SK-N-SH (cell line): ENCODE results near the gene SYNM. TPM values are rescaled to one million over a fixed set of nuclear protein-coding genes. Genes with fewer than 3 reads are reported as not detected.

Source experiments
- CTCF ChIA-PET: fragments of 300-600, 350-600 bp; formaldehyde crosslinking; extraction: SDS; loops from one replicate; lab custom pipeline; 2021; lab: Yijun Ruan, JAX
- POLR2A ChIA-PET: fragments of 350-600 bp; sonication (Branson Sonifier 250); formaldehyde crosslinking; extraction: SDS; loops from one replicate; lab custom pipeline; 2020; ENCODE audit warnings: antibody characterized with exemption, inconsistent platforms; lab: Yijun Ruan, JAX
- DNase-seq: peaks from one replicate; pipeline ENCODE4 v3.0.0; 2012
- H2AFZ ChIP-seq: fragments of 200-600 bp; sonication (generic); 2 replicates; pipeline ENCODE4 v1.8.1; 2016; ENCODE audit warnings: antibody characterized with exemption, mild to moderate bottlenecking, low read depth
- H3F3A ChIP-seq: fragments of 200-600 bp; sonication (generic); replicated peaks from 2 replicates; pipeline ENCODE3; 2016; ENCODE audit warnings: antibody characterized with exemption, mild to moderate bottlenecking; ENCODE audit not compliant: insufficient read depth
- H3K27ac ChIP-seq, 2 experiments: fragments of 200-500 bp in 1 of 2; fragments of 200-600 bp in 1 of 2; sonication (Bioruptor generic) in 1 of 2; sonication (generic), shearing (Covaris generic) in 1 of 2; 2 replicates each; pipeline versions ENCODE4 v1.5.1 to v1.6.1; 2014 to 2016; ENCODE audit warnings: low read depth in 2 of 2, inconsistent platforms in 1 of 2, low read length in 1 of 2, mild to moderate bottlenecking in 1 of 2, mixed read lengths in 1 of 2
- H3K27me3 ChIP-seq: fragments of 200-600 bp; sonication (generic), shearing (Covaris generic); 2 replicates; pipeline ENCODE4 v1.6.1; 2016; ENCODE audit warnings: mixed run types; ENCODE audit not compliant: insufficient read depth
- H3K36me3 ChIP-seq, 2 experiments: fragments of 200-500 bp in 1 of 2; fragments of 200-600 bp in 1 of 2; sonication (Bioruptor generic) in 1 of 2; sonication (generic) in 1 of 2; replicated peaks in 1 of 2; 2 replicates each; pipeline versions ENCODE3 to v1.5.1; 2014 to 2016; ENCODE audit warnings: low read length in 1 of 2, mild to moderate bottlenecking in 1 of 2; ENCODE audit not compliant: insufficient read depth in 2 of 2, control insufficient read depth in 1 of 2
- H3K4me1 ChIP-seq, 2 experiments: fragments of 200-500 bp in 1 of 2; fragments of 200-600 bp in 1 of 2; sonication (Bioruptor generic) in 1 of 2; sonication (generic), shearing (Covaris generic) in 1 of 2; 2 replicates each; pipeline versions ENCODE4 v1.5.1 to v1.6.1; 2014 to 2016; ENCODE audit warnings: low read depth in 1 of 2, low read length in 1 of 2, mixed run types in 1 of 2; ENCODE audit not compliant: insufficient read depth in 2 of 2, control insufficient read depth in 1 of 2
- H3K4me2 ChIP-seq: fragments of 200-600 bp; sonication (generic), shearing (Covaris generic); 2 replicates; pipeline ENCODE4 v1.6.1; 2017; ENCODE audit warnings: mixed run types
- H3K4me3 ChIP-seq, 2 experiments: fragments of 200-500 bp in 1 of 2; fragments of 200-600 bp in 1 of 2; sonication (Bioruptor generic) in 1 of 2; sonication (generic), shearing (Covaris generic) in 1 of 2; 2 replicates each; pipeline versions ENCODE4 v1.5.1 to v1.8.1; 2014 to 2016; ENCODE audit warnings: low read depth in 2 of 2, inconsistent platforms in 1 of 2, low read length in 1 of 2, mild to moderate bottlenecking in 1 of 2, mixed read lengths in 1 of 2, moderate library complexity in 1 of 2
- H3K79me2 ChIP-seq: fragments of 200-600 bp; sonication (generic); 2 replicates; pipeline ENCODE4 v1.8.1; 2017; ENCODE audit warnings: mild to moderate bottlenecking; ENCODE audit not compliant: insufficient read depth
- H3K9ac ChIP-seq: fragments of 200-600 bp; sonication (generic); 2 replicates; pipeline ENCODE4 v1.6.1; 2017; ENCODE audit warnings: mixed run types
- H3K9me2 ChIP-seq: fragments of 200-600 bp; sonication (generic); 2 replicates; pipeline ENCODE4 v1.6.1; 2017; ENCODE audit warnings: mixed run types
- H3K9me3 ChIP-seq: fragments of 200-600 bp; sonication (generic); 2 replicates; pipeline ENCODE4 v1.6.1; 2017; ENCODE audit warnings: mixed run types, mild to moderate bottlenecking, moderate library complexity
- H4K20me1 ChIP-seq: fragments of 200-600 bp; sonication (generic); 2 replicates; pipeline ENCODE4 v1.6.1; 2017; ENCODE audit warnings: mild to moderate bottlenecking, mixed run types; ENCODE audit not compliant: insufficient read depth
- EP300 ChIP-seq, 2 experiments: IDR thresholded peaks; 2 replicates each; pipeline versions ENCODE4 v1.4.0 to v1.6.1; 2012; ENCODE audit warnings: borderline replicate concordance in 1 of 2, low read depth in 1 of 2, low read length in 1 of 2
- GABPA ChIP-seq: IDR thresholded peaks from 2 replicates; pipeline ENCODE4 v1.4.0; 2012; ENCODE audit warnings: low read depth, mild to moderate bottlenecking
- JUND ChIP-seq: IDR thresholded peaks from 2 replicates; pipeline ENCODE4 v1.4.0; 2012
- MXI1 ChIP-seq: IDR thresholded peaks from 2 replicates; pipeline ENCODE4 v1.6.1; 2012; ENCODE audit warnings: mild to moderate bottlenecking, low read depth, low read length, improper control_type of control experiment
- NRF1 ChIP-seq: IDR thresholded peaks from 2 replicates; pipeline ENCODE4 v1.6.1; 2012; ENCODE audit warnings: low read depth, mild to moderate bottlenecking, low read length
- POLR2AphosphoS5 ChIP-seq: IDR thresholded peaks from 2 replicates; pipeline ENCODE4 v1.6.1; 2012; ENCODE audit warnings: low read depth, low read length
- RCOR1 ChIP-seq: fragments of 150-350 bp; IDR thresholded peaks from 2 replicates; pipeline ENCODE4 v1.6.1; 2017; ENCODE audit warnings: antibody characterized with exemption, low read length
- TAF1 ChIP-seq: IDR thresholded peaks from 2 replicates; pipeline ENCODE4 v1.6.1; 2012; ENCODE audit warnings: low read depth, mild to moderate bottlenecking, low read length, moderate library complexity, borderline replicate concordance
- TEAD4 ChIP-seq: IDR thresholded peaks from 2 replicates; pipeline ENCODE4 v1.4.0; 2012; ENCODE audit warnings: mild to moderate bottlenecking, borderline replicate concordance; ENCODE audit not compliant: insufficient read depth
- WGBS: methylation state at CpG from one replicate; pipeline ENCODE4 v1.1.6; 2017; ENCODE audit warnings: low lambda C conversion rate; 5-methylcytosine and 5-hydroxymethylcytosine counted together
- polyA plus RNA-seq, 3 experiments: library from polyadenylated mRNA; depleted of rRNA; stranded (reverse); fragments of >200 nt; gene quantifications; 2 replicates each; pipeline ENCODE4 v1.2.3, GENCODE V29; 2012
- TF ChIP-seq, protein P1 (sequence below): IDR thresholded peaks from 2 replicates; pipeline ENCODE4 v1.4.0; 2012; ENCODE audit warnings: low read depth, borderline replicate concordance
- TF ChIP-seq, protein P2 (sequence below): IDR thresholded peaks from 2 replicates; pipeline ENCODE4 v1.4.0; 2012; ENCODE audit warnings: low read depth
- TF ChIP-seq, protein P3 (sequence below): IDR thresholded peaks from 2 replicates; pipeline ENCODE4; 2012

The SYNM gene
- polyA plus RNA-seq, 1 of the 3 experiments (the other 2 are of a cell fraction): 5.0 TPM

DNA sequence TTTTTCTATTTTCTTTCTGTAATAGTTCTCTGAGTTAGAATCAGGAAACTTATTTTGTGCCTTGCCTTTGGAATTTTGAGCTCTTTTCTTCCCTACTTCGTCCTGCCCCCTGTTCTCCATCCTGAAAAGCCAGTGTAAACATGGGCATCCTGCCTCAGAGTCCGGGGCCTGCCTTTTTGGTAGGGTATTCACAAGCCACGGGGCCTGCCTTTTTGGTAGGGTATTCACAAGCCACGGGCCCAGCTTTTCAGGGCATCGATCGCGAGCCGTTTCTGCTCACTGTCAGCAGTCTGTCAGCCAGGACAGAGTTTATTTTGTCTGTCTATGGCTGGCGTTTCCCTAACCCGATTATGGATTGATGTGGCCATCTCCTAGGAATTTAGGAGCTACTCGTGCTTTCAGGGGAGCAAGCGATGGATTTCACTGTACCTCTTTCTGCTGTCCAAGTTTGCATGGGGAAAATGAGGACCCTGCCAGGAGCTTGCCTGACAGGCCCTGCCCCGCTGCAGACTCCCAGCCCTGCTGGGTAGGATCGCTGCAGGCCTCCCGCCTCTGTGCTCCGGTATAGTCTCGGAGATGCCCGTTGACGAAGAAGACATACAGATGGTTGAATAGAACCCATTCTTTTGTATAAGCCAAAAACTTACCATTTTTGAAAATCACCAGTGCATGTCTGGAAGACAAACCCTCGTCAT is 12.8 kb downstream of the SYNM start:
- H2AFZ ChIP-seq: no peak overlapping the region
- ChIA-PET CTCF (interaction anchor here (1.6 to 9.7 kb wide), 2 partner anchors 10 to 95 kb away, joined by 6 to 102 read pairs; partner anchors contain the start of gene SYNM), POLR2A (no interaction called here)
- no peaks in the 10 kb centered on the region for H3K9me3 ChIP-seq
- no peak overlapping the region for H3K4me2 ChIP-seq
- DNase-seq: no peak
- H3K4me1 ChIP-seq: peaks cover 0 to 27% of the 10 kb centered on the region in 2 experiments; a peak in 2 of 4 replicates
- no peaks in the 10 kb centered on the region for H4K20me1 ChIP-seq
- no peaks in the 10 kb centered on the region for H3K27me3 ChIP-seq
- H3K79me2 ChIP-seq: no peaks in the 10 kb centered on the region
- 84% methylated on average over 16 of the region's 20 CpGs for WGBS
- no peaks in the 10 kb centered on the region for H3K9me2 ChIP-seq
- TF ChIP-seq, protein P1, sequence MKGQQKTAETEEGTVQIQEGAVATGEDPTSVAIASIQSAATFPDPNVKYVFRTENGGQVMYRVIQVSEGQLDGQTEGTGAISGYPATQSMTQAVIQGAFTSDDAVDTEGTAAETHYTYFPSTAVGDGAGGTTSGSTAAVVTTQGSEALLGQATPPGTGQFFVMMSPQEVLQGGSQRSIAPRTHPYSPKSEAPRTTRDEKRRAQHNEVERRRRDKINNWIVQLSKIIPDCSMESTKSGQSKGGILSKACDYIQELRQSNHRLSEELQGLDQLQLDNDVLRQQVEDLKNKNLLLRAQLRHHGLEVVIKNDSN: no peak
- TF ChIP-seq TAF1: no peak
- TF ChIP-seq EP300 (IDR thresholded peaks at IDR 0.05; ENCODE audit: borderline replicate concordance in 1 of 2, low read depth in 1 of 2, low read length in 1 of 2): no peak
- TF ChIP-seq, protein P2, sequence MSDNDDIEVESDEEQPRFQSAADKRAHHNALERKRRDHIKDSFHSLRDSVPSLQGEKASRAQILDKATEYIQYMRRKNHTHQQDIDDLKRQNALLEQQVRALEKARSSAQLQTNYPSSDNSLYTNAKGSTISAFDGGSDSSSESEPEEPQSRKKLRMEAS: no peak
- no peak for TF ChIP-seq TEAD4
- no peak for TF ChIP-seq NRF1
- no peak for TF ChIP-seq MXI1
- no peak for TF ChIP-seq JUND
- TF ChIP-seq POLR2AphosphoS5: no peak
- TF ChIP-seq GABPA: no peak
- no peak for TF ChIP-seq RCOR1
- H3F3A ChIP-seq: peaks cover 9% of the 10 kb centered on the region
- H3K36me3 ChIP-seq: peaks cover 0 to 16% of the 10 kb centered on the region in 2 experiments
- no peak overlapping the region for H3K4me3 ChIP-seq
- H3K9ac ChIP-seq: no peak overlapping the region
- H3K27ac ChIP-seq: no peak overlapping the region

DNA sequence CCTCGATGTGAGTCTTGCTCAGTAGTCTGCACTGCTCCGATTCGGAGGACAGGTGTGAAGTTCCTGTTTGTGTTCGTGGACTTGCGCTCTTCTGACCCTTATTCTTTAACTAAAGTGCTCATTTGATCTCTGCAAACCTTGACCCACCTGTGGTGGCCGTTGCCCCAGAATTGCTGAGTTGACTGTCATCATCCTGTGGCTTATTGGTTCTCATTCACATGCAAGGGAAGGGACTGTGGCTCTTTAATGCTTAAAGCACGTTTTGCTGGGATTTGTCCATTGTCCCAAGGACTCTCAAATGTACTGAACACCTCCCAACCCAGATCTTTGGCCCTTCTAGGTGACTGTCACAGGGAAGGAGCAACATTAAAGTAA is 13.4 kb downstream of the SYNM start:
- Histone ChIP-seq H3K36me3 (peaks cover 0 to 16% of the 10 kb centered on the region in 2 experiments), H3K27me3 (no peaks in the 10 kb centered on the region), H3K4me3 (no peak overlapping the region), H3K9ac (no peak overlapping the region), H3K4me2 (no peak overlapping the region), H2AFZ (no peak overlapping the region), H3K79me2 (no peaks in the 10 kb centered on the region), H3F3A (peaks cover 14% of the 10 kb centered on the region), H3K27ac (no peak overlapping the region), H3K9me2 (no peaks in the 10 kb centered on the region), H4K20me1 (no peaks in the 10 kb centered on the region), H3K9me3 (no peaks in the 10 kb centered on the region), H3K4me1 (peaks cover 5 to 33% of the 10 kb centered on the region in 2 experiments; a peak in 2 of 4 replicates)
- 95% methylated on average over 7 of the region's 7 CpGs for WGBS
- ChIA-PET CTCF (interaction anchor here (1.6 to 9.7 kb wide), 2 partner anchors 11 to 95 kb away, joined by 6 to 102 read pairs; partner anchors contain the start of gene SYNM), POLR2A (no interaction called here)
- TF ChIP-seq JUND: no peak
- TF ChIP-seq, protein P3, sequence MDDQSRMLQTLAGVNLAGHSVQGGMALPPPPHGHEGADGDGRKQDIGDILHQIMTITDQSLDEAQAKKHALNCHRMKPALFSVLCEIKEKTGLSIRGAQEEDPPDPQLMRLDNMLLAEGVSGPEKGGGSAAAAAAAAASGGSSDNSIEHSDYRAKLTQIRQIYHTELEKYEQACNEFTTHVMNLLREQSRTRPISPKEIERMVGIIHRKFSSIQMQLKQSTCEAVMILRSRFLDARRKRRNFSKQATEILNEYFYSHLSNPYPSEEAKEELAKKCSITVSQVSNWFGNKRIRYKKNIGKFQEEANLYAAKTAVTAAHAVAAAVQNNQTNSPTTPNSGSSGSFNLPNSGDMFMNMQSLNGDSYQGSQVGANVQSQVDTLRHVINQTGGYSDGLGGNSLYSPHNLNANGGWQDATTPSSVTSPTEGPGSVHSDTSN: no peak
- DNase-seq: no peak
